Keratinocyte (primary cell): ENCODE results near the gene CGREF1. TPM values are rescaled to one million over a fixed set of nuclear protein-coding genes. Genes with fewer than 3 reads are reported as not detected.

Source experiments
- DNase-seq: peaks from one replicate; pipeline ENCODE4 v3.0.0-alpha.2; 2011; ENCODE audit warnings: low read depth, missing footprints, low spot score
- FAIRE-seq: peaks from 2 replicates; lab custom pipeline; 2011; peaks lifted over from hg19 to GRCh38; lab: Jason Lieb, UNC
- H2AFZ ChIP-seq: 2 replicates; pipeline ENCODE4 v1.6.0; 2012; ENCODE audit warnings: low read length, control low read depth, inconsistent platforms; ENCODE audit not compliant: control insufficient read depth
- H3K27ac ChIP-seq: 2 replicates; pipeline ENCODE4 v1.5.1; 2011; ENCODE audit warnings: low read length; ENCODE audit not compliant: control insufficient read depth, insufficient read depth
- H3K27me3 ChIP-seq: 3 replicates; pipeline ENCODE4 v1.6.0; 2011; ENCODE audit warnings: low read length; ENCODE audit not compliant: control insufficient read depth, insufficient read depth; ENCODE audit errors: extremely low read depth
- H3K36me3 ChIP-seq, 2 experiments: 2 replicates in 1 of 2; 3 replicates in 1 of 2; pipeline ENCODE4 v1.5.1; 2011; ENCODE audit warnings: low read length in 2 of 2, mild to moderate bottlenecking in 1 of 2; ENCODE audit not compliant: control insufficient read depth in 2 of 2, insufficient read depth in 2 of 2; ENCODE audit errors: extremely low read depth in 1 of 2
- H3K4me1 ChIP-seq: 3 replicates; pipeline ENCODE4 v1.5.1; 2011; ENCODE audit warnings: low read length; ENCODE audit not compliant: control insufficient read depth, insufficient read depth; ENCODE audit errors: extremely low read depth
- H3K4me2 ChIP-seq: 3 replicates; pipeline ENCODE4 v1.6.0; 2011; ENCODE audit warnings: low read depth, low read length; ENCODE audit not compliant: control insufficient read depth, insufficient read depth; ENCODE audit errors: extremely low read depth
- H3K4me3 ChIP-seq, 3 experiments: fragments of 200-600 bp in 1 of 3; sonication (generic) in 1 of 3; 2 replicates in 2 of 3; 3 replicates in 1 of 3; pipeline ENCODE4 v1.5.1; 2011 to 2016; ENCODE audit warnings: low read length in 3 of 3, mild to moderate bottlenecking in 3 of 3, control low read depth in 2 of 3, inconsistent platforms in 1 of 3, low read depth in 1 of 3, mixed read lengths in 1 of 3, mixed run types in 1 of 3, moderate library complexity in 1 of 3; ENCODE audit not compliant: control insufficient read depth in 2 of 3, insufficient read depth in 2 of 3; ENCODE audit errors: extremely low read depth in 1 of 3
- H3K79me2 ChIP-seq: 2 replicates; pipeline ENCODE4 v1.6.0; 2012; ENCODE audit warnings: low read length; ENCODE audit not compliant: control insufficient read depth, insufficient read depth
- H3K9ac ChIP-seq: 3 replicates; pipeline ENCODE4 v1.6.0; 2011; ENCODE audit warnings: low read length; ENCODE audit not compliant: control insufficient read depth, insufficient read depth; ENCODE audit errors: extremely low read depth
- H3K9me1 ChIP-seq: 3 replicates; pipeline ENCODE4 v1.6.0; 2011; ENCODE audit warnings: low read length; ENCODE audit not compliant: control insufficient read depth, insufficient read depth; ENCODE audit errors: extremely low read depth
- H3K9me3 ChIP-seq: 2 replicates; pipeline ENCODE4 v1.5.1; 2012; ENCODE audit warnings: low read depth, low read length; ENCODE audit not compliant: control insufficient read depth
- H4K20me1 ChIP-seq: 3 replicates; pipeline ENCODE4 v1.6.0; 2011; ENCODE audit warnings: low read length; ENCODE audit not compliant: control insufficient read depth, insufficient read depth; ENCODE audit errors: extremely low read depth
- CTCF ChIP-seq, 3 experiments: IDR thresholded peaks in 1 of 3; conservative IDR thresholded peaks in 1 of 3; optimal IDR thresholded peaks in 1 of 3; 2 replicates in 2 of 3; 3 replicates in 1 of 3; pipeline versions ENCODE3 to v1.5.1; 2011; ENCODE audit warnings: low read length in 3 of 3, mild to moderate bottlenecking in 3 of 3, moderate library complexity in 2 of 3, control low read depth in 1 of 3, inconsistent platforms in 1 of 3; ENCODE audit not compliant: insufficient read depth in 2 of 3; ENCODE audit errors: extremely low read depth in 1 of 3
- EZH2 ChIP-seq: IDR thresholded peaks from one replicate; pipeline ENCODE4 v1.6.1; 2012; ENCODE audit warnings: inconsistent platforms, mild to moderate bottlenecking, low read length, moderate library complexity
- dilution Hi-C: fragments of 300-500 bp; cut with MboI; formaldehyde crosslinking; loops from one replicate; pipeline ENCODE4 v1.7.0; 2020; ENCODE audit warnings: low sequenced_read_pairs; ENCODE audit not compliant: extremely low pct_ligation_motif_present
- polyA plus RNA-seq, 5 experiments: library from polyadenylated mRNA; depleted of rRNA in 3 of 5; stranded (reverse) in 3 of 5; stranded (forward) in 1 of 5; unstranded in 1 of 5; fragments of >200 nt; gene quantifications; 1 replicate in 1 of 5; 2 replicates in 3 of 5; 3 replicates in 1 of 5; pipeline versions ENCODE4 v1.2.1 to v1.2.3, GENCODE V29; 2011 to 2012; ENCODE audit warnings: missing spikeins in 2 of 5, low read depth in 1 of 5, low replicate concordance in 1 of 5

Gene CGREF1
- polyA plus RNA-seq, 1 donor (not counting 4 experiments of a cell fraction or from before 2014, with no cell fraction given): 1.3 TPM

DNA sequence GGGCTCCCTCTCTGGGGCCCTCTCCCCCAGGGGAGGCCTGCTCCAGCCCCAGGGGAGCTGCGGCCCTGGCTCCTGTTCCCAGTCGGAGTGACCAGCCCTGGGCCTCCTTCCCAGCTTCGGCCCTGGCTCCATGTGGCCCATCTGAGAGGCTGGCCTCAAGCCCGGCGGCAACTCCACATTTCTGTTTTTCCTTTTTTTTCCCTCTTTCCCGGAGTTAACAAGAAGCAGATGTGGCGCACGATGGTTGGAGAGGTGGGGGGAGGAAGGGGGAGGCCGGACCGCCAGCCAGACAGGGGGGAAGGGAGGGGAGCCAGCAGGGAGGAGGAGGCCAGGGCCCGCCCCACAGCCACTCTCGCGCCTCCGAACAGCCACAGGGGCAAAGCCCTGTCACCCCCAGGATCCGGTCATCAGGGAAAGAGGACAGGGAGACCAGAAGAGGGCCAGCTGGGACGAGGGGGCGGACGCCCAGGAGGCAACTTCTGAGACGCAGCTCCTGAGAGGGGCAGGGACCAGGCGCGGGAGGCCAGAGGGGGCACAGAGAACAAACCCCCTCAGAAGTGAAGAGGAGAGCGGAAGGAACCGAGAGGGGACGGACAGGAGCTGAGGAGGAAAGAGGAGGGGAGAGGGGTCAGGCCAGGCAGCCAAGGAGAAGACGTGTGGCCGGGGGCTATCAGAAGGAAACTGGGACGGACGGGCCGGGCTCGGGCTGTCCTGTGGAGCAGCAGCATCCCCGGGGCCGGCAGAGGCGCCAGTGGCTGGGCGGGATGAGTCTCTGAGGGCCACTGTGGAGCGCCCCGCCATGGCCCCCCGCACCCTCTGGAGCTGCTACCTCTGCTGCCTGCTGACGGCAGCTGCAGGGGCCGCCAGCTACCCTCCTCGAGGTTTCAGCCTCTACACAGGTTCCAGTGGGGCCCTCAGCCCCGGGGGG lies 40.4 kb downstream of the CGREF1 start, which contains the start of gene EMILIN1:
Gene EMILIN1 (plus strand): TSS at position 349 of the 928 bp plus-strand sequence. CDS start 451 bp downstream, at position 800.
- Histone ChIP-seq H3K9me1 (no peaks in the 10 kb centered on the region), H3K9ac (no peak within 1 kb of the TSS), H3K9me3 (no peaks in the 10 kb centered on the region), H3K36me3 (no peaks in the 10 kb centered on the region), H3K27me3 (no peaks in the 10 kb centered on the region), H3K79me2 (no peaks in the 10 kb centered on the region), H3K27ac (no peak within 1 kb of the TSS), H3K4me3 (no peak within 1 kb of the TSS), H3K4me2 (no peak within 1 kb of the TSS), H3K4me1 (peaks cover 14% of the 10 kb centered on the region), H4K20me1 (no peaks in the 10 kb centered on the region), H2AFZ (no peak within 1 kb of the TSS)
- DNase-seq: no peak
- FAIRE-seq: no peak
- TF ChIP-seq EZH2 (no peak), CTCF (optimal IDR thresholded peaks at IDR 0.05 in 1 of 3, IDR thresholded peaks at IDR 0.05 in 1 of 3, conservative IDR thresholded peaks at IDR 0.05 in 1 of 3; ENCODE audit: extremely low read depth in 1 of 3, insufficient read depth in 2 of 3, low read length in 3 of 3) (no peak)
- dilution Hi-C loops: no loop called here

GRCh38 chr2:27077231-27077630 lies 41.7 kb downstream of the CGREF1 start:
- FAIRE-seq: no peak
- dilution Hi-C loops: no loop called here
- H3K9ac ChIP-seq: no peak overlapping the region
- no peaks in the 10 kb centered on the region for H3K79me2 ChIP-seq
- H3K4me1 ChIP-seq: peaks cover 15% of the 10 kb centered on the region
- TF ChIP-seq EZH2 (no peak), CTCF (optimal IDR thresholded peaks at IDR 0.05 in 1 of 3, IDR thresholded peaks at IDR 0.05 in 1 of 3, conservative IDR thresholded peaks at IDR 0.05 in 1 of 3; ENCODE audit: extremely low read depth in 1 of 3, insufficient read depth in 2 of 3, low read length in 3 of 3) (no peak)
- no peaks in the 10 kb centered on the region for H3K9me1 ChIP-seq
- H3K27ac ChIP-seq: no peak overlapping the region
- H3K4me2 ChIP-seq: no peak overlapping the region
- no peak for DNase-seq
- no peaks in the 10 kb centered on the region for H4K20me1 ChIP-seq
- no peak overlapping the region for H3K4me3 ChIP-seq
- H3K36me3 ChIP-seq: no peaks in the 10 kb centered on the region
- no peaks in the 10 kb centered on the region for H3K9me3 ChIP-seq
- no peak overlapping the region for H2AFZ ChIP-seq
- no peaks in the 10 kb centered on the region for H3K27me3 ChIP-seq
